GM18907 (cell line): ENCODE data around the gene FABP7.

ENCODE experiments used
- ATAC-seq: cut with Tn5 transposase; IDR thresholded peaks from one replicate; pipeline ENCODE4 v1.9.1; 2021; ENCODE audit warnings: mild to moderate bottlenecking, moderate library complexity; ENCODE audit not compliant: unreplicated experiment

FABP7 gene

GRCh38 chr6:122755901-122756300, 23.6 kb upstream of the FABP7 start:
- no peak for ATAC-seq

- peak; percentile 100 for ATAC-seq
These were observed 20.6 kb upstream of the FABP7 start for GRCh38 chr6:122758927-122759334.

DNA sequence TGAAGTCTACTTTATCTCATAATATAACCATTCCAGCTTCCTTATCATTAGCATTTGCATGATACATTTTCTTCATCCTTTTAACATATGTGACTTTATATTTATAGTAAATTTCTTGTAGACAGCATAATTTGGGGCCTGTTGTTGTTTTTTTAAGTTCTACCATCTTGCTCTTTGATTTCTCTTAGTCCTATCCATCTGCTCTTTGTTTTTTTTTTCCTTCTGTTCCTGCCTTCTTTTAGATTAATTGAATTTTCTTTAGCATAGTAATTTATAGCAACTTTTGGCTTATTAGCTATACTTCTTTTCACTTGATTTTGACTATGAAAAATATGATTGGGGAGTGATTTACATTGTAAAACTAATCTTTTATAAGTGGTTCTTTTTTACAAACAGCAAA, 19.2 kb upstream of the FABP7 start:
- ATAC-seq: no peak

- no peak for ATAC-seq
These were observed 13.3 kb upstream of the FABP7 start for GRCh38 chr6:122766256-122766655.

GRCh38 chr6:122770835-122771601, 8.5 kb upstream of the FABP7 start:
- no peak for ATAC-seq

DNA sequence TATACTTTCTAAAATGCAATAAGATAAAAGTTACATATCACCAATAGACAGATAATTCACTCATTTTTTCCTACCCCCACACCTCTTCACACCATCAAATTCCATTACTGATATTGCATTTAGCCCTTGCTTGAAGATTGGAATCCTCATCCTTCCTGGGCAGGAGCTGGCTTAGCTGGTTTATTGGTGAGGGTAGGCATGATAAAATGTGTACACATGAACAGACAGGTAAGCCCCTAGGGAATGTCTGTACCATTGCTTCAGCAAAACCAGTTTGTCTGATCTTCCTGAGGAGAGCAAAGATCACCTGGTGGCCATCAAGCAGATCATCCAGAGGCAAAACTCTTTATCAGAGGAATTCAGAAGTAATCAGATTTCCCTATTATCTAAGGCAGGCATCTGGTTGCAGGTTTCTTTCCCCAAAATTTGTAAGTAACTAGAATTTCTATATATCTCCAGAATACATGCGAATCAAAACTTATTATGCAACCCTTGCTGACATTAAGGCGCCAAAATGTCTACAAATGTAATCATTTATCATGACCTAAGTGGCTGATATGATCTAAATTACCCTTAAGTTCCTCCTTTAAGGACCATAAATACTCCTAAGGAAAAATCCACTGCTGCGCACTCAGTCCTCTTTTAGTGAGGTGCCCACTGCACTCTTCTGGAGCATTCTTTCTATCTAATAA, 6.6 kb upstream of the FABP7 start:
- ATAC-seq: no peak

DNA sequence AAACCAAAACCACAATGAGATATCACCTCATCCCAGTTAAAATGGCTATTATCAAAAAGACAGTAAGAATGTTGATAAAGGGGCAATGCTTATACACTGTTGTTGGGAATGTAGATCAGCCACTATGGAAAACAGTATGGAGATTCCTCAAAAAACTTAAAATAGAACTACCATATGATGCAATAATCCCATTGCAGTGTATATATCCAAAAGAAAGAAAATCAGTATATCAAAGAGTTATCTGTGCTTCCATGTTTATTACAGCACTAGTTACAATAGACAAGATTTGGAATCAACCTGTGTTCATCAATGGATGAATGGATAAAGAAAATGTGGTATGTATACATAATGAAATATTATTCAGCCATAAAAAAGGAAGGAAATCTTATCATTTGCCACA, 3.5 kb upstream of the FABP7 start:
- no peak for ATAC-seq

DNA sequence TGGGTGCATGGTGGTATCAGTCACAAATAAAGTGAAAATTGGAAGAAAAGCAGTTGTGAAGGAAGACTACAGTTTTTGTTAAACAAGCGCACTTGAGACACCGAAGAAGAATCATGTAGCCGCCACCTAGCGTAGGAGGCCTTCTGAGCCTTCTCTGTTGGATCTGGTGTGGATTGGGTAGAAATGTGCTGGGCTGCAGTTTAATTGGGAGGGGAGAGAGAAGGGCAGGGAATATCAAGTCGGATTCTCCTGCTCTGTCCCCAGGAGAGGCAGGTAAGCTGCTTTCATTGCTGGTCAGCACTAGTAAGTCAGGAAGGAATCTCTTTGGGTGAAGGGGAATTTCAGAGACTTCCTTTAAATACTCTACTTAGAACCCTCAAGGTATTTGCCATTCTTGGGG, 1.2 kb upstream of the FABP7 start:
- ATAC-seq: no peak

DNA sequence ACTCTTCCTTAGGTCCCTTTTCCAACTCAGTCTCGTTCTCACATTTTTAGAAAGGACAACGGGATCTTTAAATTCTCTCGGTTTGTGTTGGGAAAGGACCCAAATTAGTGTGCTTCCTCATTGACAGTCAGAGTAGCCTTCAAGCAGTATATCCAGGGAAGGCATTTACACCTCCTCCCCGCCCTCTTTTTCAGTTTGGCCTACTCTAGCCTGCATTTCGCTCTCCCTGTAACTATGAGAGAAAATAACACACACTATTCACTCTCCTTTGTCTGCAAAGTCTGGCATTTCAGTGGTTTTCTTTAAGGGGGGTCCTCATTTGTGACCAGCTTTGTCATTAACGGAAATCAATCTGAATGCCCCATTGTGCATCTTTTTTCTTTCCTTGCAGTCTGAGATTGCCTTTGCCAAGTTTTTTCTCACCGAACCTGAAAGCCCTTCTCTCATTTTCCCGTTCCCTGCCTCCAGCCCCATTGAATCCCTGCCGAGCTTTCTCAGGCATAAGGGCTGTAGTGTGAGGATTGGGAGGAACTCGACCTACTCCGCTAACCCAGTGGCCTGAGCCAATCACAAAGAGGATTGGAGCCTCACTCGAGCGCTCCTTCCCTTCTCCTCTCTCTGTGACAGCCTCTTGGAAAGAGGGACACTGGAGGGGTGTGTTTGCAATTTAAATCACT, 393 bp upstream of the FABP7 start:
- no peak for ATAC-seq

- ATAC-seq: no peak
These were observed 598 bp downstream of the FABP7 start for GRCh38 chr6:122780114-122780513.

DNA sequence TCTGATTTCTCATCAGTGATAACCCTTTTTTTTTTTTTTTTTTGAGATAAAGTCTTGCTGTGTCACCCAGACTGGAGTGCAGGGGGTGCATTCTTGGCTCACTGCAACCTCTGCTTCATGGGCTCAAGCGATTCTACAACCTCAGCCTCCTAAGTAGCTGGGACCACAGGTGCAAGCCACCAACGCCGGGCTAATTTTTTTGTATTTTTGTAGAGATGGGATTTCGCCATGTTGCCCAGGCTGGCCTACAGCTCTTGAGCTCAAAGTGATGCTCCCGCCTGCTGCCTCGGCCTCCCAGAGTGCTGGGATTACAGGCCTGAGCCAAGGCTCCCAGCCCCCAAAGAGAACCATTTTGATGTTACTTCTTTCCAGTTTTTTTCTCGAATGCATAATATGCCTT, 2.2 kb downstream of the FABP7 start:
- no peak for ATAC-seq

DNA sequence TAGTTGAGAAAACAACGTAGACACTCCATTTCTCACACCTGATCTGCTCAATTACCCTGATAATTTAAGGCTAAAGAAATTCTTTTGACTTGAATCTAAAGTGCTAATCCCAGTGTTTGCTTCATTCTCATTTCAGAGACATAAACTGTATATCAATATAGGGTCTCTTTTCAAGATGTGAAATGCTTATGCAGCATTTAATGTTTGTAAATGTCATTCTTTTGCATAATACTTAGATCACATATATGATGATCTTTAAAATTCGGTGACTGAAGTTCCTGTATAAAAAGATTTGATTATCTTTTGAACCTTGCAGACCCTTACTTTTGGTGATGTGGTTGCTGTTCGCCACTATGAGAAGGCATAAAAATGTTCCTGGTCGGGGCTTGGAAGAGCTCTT, 3.9 kb downstream of the FABP7 start:
- no peak for ATAC-seq

DNA sequence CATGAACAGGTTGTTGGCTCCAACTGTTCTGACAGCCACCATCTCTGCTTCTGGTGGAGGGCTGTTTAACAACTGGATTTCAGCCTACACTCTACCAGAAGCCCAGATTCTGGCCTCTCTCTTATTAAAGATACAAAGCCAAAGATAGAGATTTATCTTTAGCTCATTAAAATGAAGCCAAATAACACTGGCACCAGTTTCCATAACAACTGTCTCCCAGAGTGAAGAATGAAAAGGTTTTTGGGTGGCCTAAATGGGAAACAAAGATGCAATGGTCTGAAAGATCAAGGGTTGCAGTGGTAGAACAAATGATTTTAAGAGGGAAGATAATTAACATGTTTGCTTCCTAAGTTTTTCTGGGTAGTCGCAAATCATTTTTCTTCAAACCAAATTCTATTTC, 6.4 kb downstream of the FABP7 start:
- ATAC-seq: no peak

DNA sequence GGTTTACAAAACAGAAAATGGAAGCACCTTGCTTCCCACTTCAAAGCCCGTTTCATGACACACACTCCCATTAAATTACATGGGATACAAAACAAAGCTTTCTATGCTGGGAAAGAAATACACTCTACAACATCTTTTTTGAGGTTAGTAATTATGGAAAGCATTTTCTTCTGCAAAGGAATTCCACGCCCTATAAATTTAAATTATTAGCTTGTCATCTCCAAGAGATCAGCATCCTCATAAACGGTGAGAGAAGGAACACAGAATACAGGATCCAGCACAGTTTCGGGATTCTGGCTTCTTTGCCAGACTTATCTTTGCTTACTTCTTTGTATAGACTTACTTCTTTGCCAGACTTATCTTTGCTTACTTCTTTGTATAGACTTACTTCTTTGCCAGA, 8.2 kb downstream of the FABP7 start:
- ATAC-seq: no peak

DNA sequence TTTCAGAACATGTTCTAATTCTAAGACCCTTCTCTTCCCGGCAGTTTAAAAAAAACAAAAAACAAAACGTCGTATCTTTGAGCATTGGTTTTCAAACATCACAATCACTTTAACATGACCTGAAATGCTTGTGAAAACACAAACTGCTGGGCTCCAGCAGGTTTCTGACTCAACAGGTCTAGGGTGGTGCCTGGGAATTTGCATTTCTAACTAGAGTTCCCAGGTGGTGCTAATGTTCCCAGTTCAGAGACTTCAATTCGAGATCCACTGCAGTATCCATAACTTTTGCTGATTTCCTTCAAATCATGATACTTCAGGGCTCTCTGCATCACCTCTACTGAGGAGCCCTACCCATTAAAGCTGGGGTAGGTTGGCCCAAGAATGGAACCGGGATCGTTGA, 8.7 kb downstream of the FABP7 start:
- no peak for ATAC-seq

DNA sequence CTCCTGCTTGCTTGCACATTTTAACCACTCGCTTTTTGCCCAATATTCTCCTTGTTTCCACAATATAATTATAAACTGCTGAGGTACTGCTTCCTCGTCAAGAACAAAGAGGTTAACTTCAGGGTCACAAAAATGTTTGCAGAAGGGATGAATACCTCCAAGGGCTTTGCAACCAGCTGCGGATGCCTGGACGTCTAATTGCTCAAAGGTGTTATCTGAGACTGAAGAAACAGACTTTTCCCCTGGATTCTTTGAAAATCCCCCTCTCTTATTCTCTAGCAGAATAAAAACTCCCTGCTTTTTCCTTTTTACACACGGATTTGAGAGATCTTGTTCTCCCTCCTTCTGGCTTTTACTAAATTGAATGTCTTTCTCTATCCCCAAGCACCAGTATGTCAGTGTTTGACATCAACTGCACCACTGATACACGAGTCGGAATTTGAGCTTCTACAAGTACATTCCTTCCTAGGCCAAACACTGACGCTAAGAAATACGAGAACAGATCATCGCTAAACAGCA, 9.2 kb downstream of the FABP7 start:
- ATAC-seq: no peak

- peak; percentile 75 for ATAC-seq
These were observed 9.9 kb downstream of the FABP7 start, which contains the start of gene SMPDL3A for GRCh38 chr6:122789182-122790027. TSS of gene SMPDL3A (plus strand) at chr6:122789258. CDS start at chr6:122789347, 89 bp downstream.

DNA sequence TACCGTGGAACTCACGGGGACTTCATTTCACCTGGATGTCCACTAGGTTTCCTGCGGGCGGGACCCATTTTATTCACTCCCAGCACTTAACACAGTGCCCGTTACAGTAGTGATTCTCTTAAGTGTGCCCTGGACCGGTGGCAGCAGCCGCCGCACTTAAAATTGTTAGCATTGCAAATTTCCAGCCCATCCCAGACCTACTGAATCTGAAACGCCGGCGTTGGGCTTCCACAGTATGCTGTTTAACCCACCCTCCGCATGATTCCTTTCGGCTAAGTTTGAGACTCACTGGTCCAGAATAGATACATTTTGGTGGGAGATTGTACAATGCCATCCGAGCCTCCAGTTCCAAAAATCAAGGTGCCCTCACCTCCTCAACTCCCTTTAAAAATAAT, 10.5 kb downstream of the FABP7 start:
- ATAC-seq: no peak

DNA sequence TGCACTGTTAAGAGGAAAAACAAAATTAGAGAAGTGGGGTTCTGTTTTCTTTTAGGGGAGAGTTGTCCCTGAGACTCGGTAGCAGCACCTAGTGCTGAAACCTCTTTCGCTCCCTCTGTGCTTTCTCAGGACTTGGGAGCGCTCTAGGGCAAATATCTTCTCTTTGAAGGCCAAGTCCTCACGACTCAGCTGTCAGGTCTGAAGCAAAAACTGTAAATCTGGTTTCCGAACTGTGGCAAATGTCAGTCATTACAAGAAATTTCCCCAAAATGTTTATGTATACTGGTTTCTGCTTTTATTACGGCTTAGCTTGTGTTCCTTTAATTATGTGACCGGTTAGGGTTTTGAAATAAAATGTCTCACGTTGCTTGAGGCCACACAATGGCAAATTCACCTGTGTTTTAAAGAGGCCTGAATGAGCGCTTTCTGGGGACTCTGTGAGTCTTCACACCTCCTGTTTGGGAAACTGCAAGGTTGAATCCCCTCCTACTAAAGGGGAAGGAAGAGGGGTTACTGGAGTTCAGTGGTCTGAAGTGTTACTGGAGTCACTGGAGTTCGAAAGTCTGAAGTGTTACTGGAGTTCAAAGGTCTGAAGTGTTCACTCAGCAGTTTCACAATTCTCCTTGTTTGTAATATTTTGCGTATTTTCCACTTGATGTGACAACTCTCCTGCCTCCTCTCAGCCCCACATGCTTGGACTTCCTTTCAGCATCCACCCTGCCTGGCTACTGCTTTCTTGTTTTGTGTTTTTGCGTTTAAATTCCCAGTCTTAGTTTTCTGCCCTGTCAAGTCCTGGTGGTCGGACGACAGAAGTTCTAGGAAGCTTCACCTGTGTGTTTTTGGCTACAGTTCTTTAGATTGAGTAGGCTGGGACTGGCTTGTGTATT, 11.2 kb downstream of the FABP7 start:
- ATAC-seq: no peak

DNA sequence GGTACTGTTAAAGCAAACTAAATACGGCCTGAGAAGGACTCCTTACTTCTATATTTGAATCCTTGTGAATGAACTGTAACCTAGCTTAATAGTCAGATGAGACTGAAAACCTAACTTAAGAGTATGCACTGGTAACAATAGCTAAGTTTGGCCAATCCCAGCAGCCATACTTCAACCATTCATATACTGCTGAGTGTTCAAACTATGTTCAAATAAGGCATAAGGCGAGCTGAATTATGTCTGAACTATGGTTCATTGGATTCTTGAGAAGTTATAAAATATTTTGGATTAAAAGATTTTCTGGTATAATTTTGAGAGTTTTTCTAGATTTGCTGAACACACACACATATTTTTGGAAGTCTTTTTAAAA, 11.8 kb downstream of the FABP7 start:
- ATAC-seq: no peak
